K562 (cell line): Measurements from ENCODE around the gene CD9. TPM values are rescaled to one million over a fixed set of nuclear protein-coding genes. Genes with fewer than 3 reads are reported as not detected.

ENCODE experiments used
- ATAC-seq: fragments of 200-7000 bp; cut with Tn5 transposase; 3 replicates; pipeline ENCODE4 v1.9.1; 2020; ENCODE audit warnings: moderate library complexity
- BruUV-seq: library from RNA; stranded (reverse); fragments of 400-500 nt; replicated peaks from 2 replicates; lab custom pipeline; 2021; lab: Mats Ljungman, UMichigan
- CTCF ChIA-PET: fragments of 300-600 bp; formaldehyde crosslinking; extraction: SDS; loops from one replicate; lab custom pipeline; 2021; ENCODE audit warnings: low intra/inter-chr PET ratio; lab: Yijun Ruan, JAX
- POLR2A ChIA-PET: fragments of 300-600, 350-650 bp; sonication (Branson Sonifier 250); formaldehyde crosslinking; extraction: SDS; loops from one replicate; lab custom pipeline; 2021; ENCODE audit warnings: antibody characterized with exemption, inconsistent platforms; lab: Yijun Ruan, JAX
- DNase-seq, 4 experiments: peaks; one replicate each; pipeline versions ENCODE4 v3.0.0 to v3.0.0-alpha.2; 2011 to 2018; ENCODE audit warnings: low spot score in 3 of 4, mixed read lengths in 3 of 4; ENCODE audit errors: extremely low read depth in 1 of 4
- FAIRE-seq: peaks from 2 replicates; lab custom pipeline; 2011; peaks lifted over from hg19 to GRCh38; lab: Jason Lieb, UNC
- H2AFZ ChIP-seq: 2 replicates; pipeline ENCODE4 v1.6.0; 2011; ENCODE audit warnings: low read depth, low read length, control low read depth, inconsistent platforms
- H3K27ac ChIP-seq: fragments of 200-600 bp; 3 replicates; pipeline ENCODE4 v1.8.0; 2011; ENCODE audit warnings: low read depth, mild to moderate bottlenecking, control low read depth, inconsistent platforms, low read length, moderate library complexity, mixed read lengths; ENCODE audit errors: extremely low read depth
- H3K27me3 ChIP-seq, 2 experiments: fragments of 300-600 bp in 1 of 2; 2 replicates in 1 of 2; 3 replicates in 1 of 2; pipeline versions ENCODE4 v1.6.0 to v1.8.0; 2011; ENCODE audit warnings: inconsistent platforms in 2 of 2, low read length in 2 of 2, mild to moderate bottlenecking in 1 of 2, mixed read lengths in 1 of 2, moderate library complexity in 1 of 2; ENCODE audit not compliant: control insufficient read depth in 2 of 2, insufficient read depth in 2 of 2
- H3K36me3 ChIP-seq: fragments of 300-600 bp; 3 replicates; pipeline ENCODE4 v1.8.0; 2011; ENCODE audit warnings: mild to moderate bottlenecking, low read length, inconsistent platforms; ENCODE audit not compliant: control insufficient read depth, insufficient read depth
- H3K4me1 ChIP-seq, 2 experiments: fragments of 200-600 bp in 1 of 2; replicated peaks in 1 of 2; 2 replicates in 1 of 2; 3 replicates in 1 of 2; pipeline versions ENCODE4 v1.5.1 to v1.8.0; 2011; ENCODE audit warnings: inconsistent platforms in 2 of 2, low read length in 2 of 2, mild to moderate bottlenecking in 1 of 2, mixed read lengths in 1 of 2, moderate library complexity in 1 of 2; ENCODE audit not compliant: control insufficient read depth in 2 of 2, insufficient read depth in 2 of 2
- H3K4me2 ChIP-seq: 2 replicates; pipeline ENCODE4 v1.6.1; 2011; ENCODE audit warnings: low read length, control low read depth, inconsistent platforms, mixed read lengths; ENCODE audit not compliant: insufficient read depth
- H3K4me3 ChIP-seq: fragments of 200-600 bp; sonication (generic), shearing (Covaris generic); 2 replicates; pipeline ENCODE4 v1.5.1; 2016; ENCODE audit warnings: control low read depth, inconsistent platforms
- H3K79me2 ChIP-seq: fragments of 200-600 bp; 3 replicates; pipeline ENCODE4 v1.8.0; 2011; ENCODE audit warnings: low read length, inconsistent platforms; ENCODE audit not compliant: control insufficient read depth, insufficient read depth
- H3K9ac ChIP-seq, 2 experiments: 2 replicates each; pipeline versions ENCODE4 v1.6.0 to v1.6.1; 2011; ENCODE audit warnings: low read depth in 2 of 2, low read length in 2 of 2, control low read depth in 1 of 2, inconsistent platforms in 1 of 2, mild to moderate bottlenecking in 1 of 2, mixed read lengths in 1 of 2; ENCODE audit not compliant: insufficient read depth in 1 of 2
- H3K9me1 ChIP-seq: one replicate; pipeline ENCODE4 v1.6.0; 2011; ENCODE audit warnings: inconsistent platforms, mild to moderate bottlenecking, low read length, moderate library complexity; ENCODE audit not compliant: control insufficient read depth, insufficient read depth
- H3K9me3 ChIP-seq: replicated peaks from 2 replicates; pipeline ENCODE4 v1.5.1; 2011; ENCODE audit warnings: low read depth, low read length, inconsistent platforms; ENCODE audit not compliant: control insufficient read depth, insufficient read depth
- H4K20me1 ChIP-seq: replicated peaks from 2 replicates; pipeline ENCODE4 v1.6.1; 2011; ENCODE audit warnings: low read length, inconsistent platforms, mixed read lengths; ENCODE audit not compliant: control insufficient read depth, insufficient read depth
- GABPA ChIP-seq: fragments of 200-800 bp; sonication (Bioruptor generic); conservative IDR thresholded peaks from 2 replicates; pipeline ENCODE4 v1.6.1; 2016; ENCODE audit warnings: low read depth, missing genetic modification characterization, missing compliant biosample characterization
- GATAD2A ChIP-seq: fragments of 450-650 bp; IDR thresholded peaks from 2 replicates; pipeline ENCODE4 v1.6.1; 2017
- ILK ChIP-seq: fragments of 450-650 bp; IDR thresholded peaks from 2 replicates; pipeline ENCODE4 v1.6.1; 2016; ENCODE audit warnings: missing genetic modification characterization, low read depth, mild to moderate bottlenecking, missing compliant biosample characterization, moderate library complexity, borderline replicate concordance
- MTA1 ChIP-seq: fragments of 450-650 bp; IDR thresholded peaks from 2 replicates; pipeline ENCODE4 v1.6.1; 2017; ENCODE audit warnings: borderline replicate concordance
- MTF1 ChIP-seq: fragments of 250-450 bp; sonication (Bioruptor Pico); IDR thresholded peaks from 2 replicates; pipeline ENCODE4 v1.9.0; 2021; ENCODE audit warnings: moderate library complexity, mild to moderate bottlenecking, inconsistent platforms, borderline replicate concordance
- POLR2A ChIP-seq: fragments of 450-650 bp; conservative IDR thresholded peaks from 2 replicates; pipeline ENCODE4 v1.6.1; 2016
- PTBP1 ChIP-seq: fragments of 200-400 bp; formaldehyde crosslinking; IDR thresholded peaks from 2 replicates; pipeline ENCODE4 v1.6.1; 2017; ENCODE audit warnings: low read depth, low read length
- ZBTB1 ChIP-seq: sonication (generic); formaldehyde crosslinking; IDR thresholded peaks from 2 replicates; pipeline ENCODE4 v1.8.1; 2023; ENCODE audit warnings: missing genetic modification reagents, low read depth, mild to moderate bottlenecking, borderline replicate concordance
- ZEB2 ChIP-seq: fragments of 450-650 bp; IDR thresholded peaks from 2 replicates; pipeline ENCODE4 v1.6.1; 2016
- ZFPM2 ChIP-seq: fragments of 250-450 bp; sonication (Bioruptor Pico); IDR thresholded peaks from 2 replicates; pipeline ENCODE4 v1.5.1; 2022; ENCODE audit warnings: mild to moderate bottlenecking
- ZNF197 ChIP-seq: fragments of 200-800 bp; sonication (Bioruptor generic); IDR thresholded peaks from 2 replicates; pipeline ENCODE4 v1.6.1; 2016; ENCODE audit warnings: low read depth, missing genetic modification characterization, missing compliant biosample characterization
- ZNF212 ChIP-seq: fragments of 450-650 bp; formaldehyde crosslinking; IDR thresholded peaks from 2 replicates; pipeline ENCODE4 v1.4.0; 2020; ENCODE audit warnings: mild to moderate bottlenecking
- WGBS: fragments of 100-300 bp; shearing (Covaris generic); methylation state at CpG from one replicate; pipeline ENCODE4 v1.1.6; 2016; ENCODE audit warnings: low coverage, mixed read lengths; ENCODE audit not compliant: insufficient coverage; ENCODE audit errors: missing lambda C conversion rate; 5-methylcytosine and 5-hydroxymethylcytosine counted together
- in situ Hi-C: fragments of 300-500 bp; cut with MboI; formaldehyde crosslinking; loops from 4 replicates; pipeline ENCODE4 v1.15.0; 2018; ENCODE audit warnings: inconsistent platforms, mixed read lengths
- intact Hi-C: fragments of 100-400 bp; cut with micrococcal nuclease; formaldehyde crosslinking; loops from 2 replicates; pipeline ENCODE4 v1.14.2; 2022
- polyA plus RNA-seq, 8 experiments: library from polyadenylated mRNA; depleted of rRNA in 4 of 8; stranded (reverse) in 5 of 8; unstranded in 3 of 8; fragments of >200 nt; fragmentation: Nextera tagmentation in 2 of 8; fragmentation: Illumina TruSeq in 1 of 8; extraction: Ambion mirVana in 2 of 8; extraction: Trizol in 1 of 8; gene quantifications; 2 replicates each; pipeline versions ENCODE4 v1.2.1 to v1.2.3, GENCODE V29; 2011 to 2014; ENCODE audit warnings: inconsistent platforms in 1 of 8, missing spikeins in 1 of 8
- total RNA-seq, 7 experiments: library from RNA; depleted of rRNA in 6 of 7; stranded (reverse); fragments of >200 nt in 6 of 7; fragmentation: Illumina TruSeq in 2 of 7; extraction: Trizol in 2 of 7; gene quantifications; 2 replicates each; pipeline versions ENCODE4 v1.2.1 to v1.2.3, GENCODE V29; 2011 to 2021; ENCODE audit warnings: low replicate concordance in 1 of 7
- TF ChIP-seq, protein P1 (sequence below): fragments of 450-650 bp; IDR thresholded peaks from 2 replicates; pipeline ENCODE4 v1.6.1; 2016; ENCODE audit warnings: borderline replicate concordance
- TF ChIP-seq, protein P2 (sequence below), 3 experiments: fragments of 200-800 bp in 1 of 3; fragments of 250-450 bp in 1 of 3; fragments of 450-650 bp in 1 of 3; sonication (Bioruptor Pico) in 1 of 3; sonication (Bioruptor generic) in 1 of 3; formaldehyde crosslinking in 1 of 3; IDR thresholded peaks; 2 replicates each; pipeline versions ENCODE4 v1.6.1 to v1.8.0; 2016 to 2022; ENCODE audit warnings: mild to moderate bottlenecking in 2 of 3, missing genetic modification characterization in 2 of 3, missing compliant biosample characterization in 1 of 3, moderate library complexity in 1 of 3
- TF ChIP-seq, protein P3 (sequence below): sonication (generic); formaldehyde crosslinking; IDR thresholded peaks from 2 replicates; pipeline ENCODE4 v1.5.0; 2020; ENCODE audit warnings: missing genetic modification reagents

CD9 gene
- total and polyA plus RNA-seq, 9 of the 15 experiments (the other 6 are each of a cell fraction or from before 2014, with no cell fraction given): 0.43 to 5.6 (median 0.62) TPM

DNA sequence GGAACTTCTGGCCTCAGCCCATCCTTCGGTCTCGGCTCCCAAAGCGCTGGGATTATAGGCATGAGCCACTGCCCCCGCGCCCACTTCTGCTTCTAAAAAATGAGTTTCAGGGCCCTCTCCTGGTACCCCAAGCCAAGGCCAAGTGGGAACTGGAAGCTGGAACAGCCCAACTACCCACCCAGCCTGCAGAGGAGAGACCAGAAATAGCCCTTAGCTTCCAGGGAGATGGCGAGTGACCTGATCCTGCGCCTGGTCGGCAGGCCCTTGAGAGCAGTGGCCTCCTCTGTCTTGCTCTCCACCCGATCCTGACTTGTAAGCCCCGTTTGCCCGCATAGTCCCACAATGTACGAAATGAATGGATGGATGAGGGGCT, 79.0 kb downstream of the CD9 start:
- POLR2A ChIA-PET: interaction anchor here (1.0 to 1.2 kb wide), 2 partner anchors 38 to 117 kb away, joined by 3 to 4 read pairs; no protein-coding TSS in a partner anchor
- TF ChIP-seq ZNF197 (CRISPR knock-in tag) (no peak), ZBTB1 (CRISPR knock-in tag) (no peak), POLR2A (no peak), ILK (tag) (no peak), ZEB2 (no peak), MTF1 (no peak), GABPA (tag) (no peak), ZFPM2 (no peak), PTBP1 (no peak), MTA1 (no peak), ZNF212 (CRISPR knock-in tag) (no peak), GATAD2A (no peak)
- TF ChIP-seq, protein P1, sequence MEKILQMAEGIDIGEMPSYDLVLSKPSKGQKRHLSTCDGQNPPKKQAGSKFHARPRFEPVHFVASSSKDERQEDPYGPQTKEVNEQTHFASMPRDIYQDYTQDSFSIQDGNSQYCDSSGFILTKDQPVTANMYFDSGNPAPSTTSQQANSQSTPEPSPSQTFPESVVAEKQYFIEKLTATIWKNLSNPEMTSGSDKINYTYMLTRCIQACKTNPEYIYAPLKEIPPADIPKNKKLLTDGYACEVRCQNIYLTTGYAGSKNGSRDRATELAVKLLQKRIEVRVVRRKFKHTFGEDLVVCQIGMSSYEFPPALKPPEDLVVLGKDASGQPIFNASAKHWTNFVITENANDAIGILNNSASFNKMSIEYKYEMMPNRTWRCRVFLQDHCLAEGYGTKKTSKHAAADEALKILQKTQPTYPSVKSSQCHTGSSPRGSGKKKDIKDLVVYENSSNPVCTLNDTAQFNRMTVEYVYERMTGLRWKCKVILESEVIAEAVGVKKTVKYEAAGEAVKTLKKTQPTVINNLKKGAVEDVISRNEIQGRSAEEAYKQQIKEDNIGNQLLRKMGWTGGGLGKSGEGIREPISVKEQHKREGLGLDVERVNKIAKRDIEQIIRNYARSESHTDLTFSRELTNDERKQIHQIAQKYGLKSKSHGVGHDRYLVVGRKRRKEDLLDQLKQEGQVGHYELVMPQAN: no peak
- TF ChIP-seq, protein P2, sequence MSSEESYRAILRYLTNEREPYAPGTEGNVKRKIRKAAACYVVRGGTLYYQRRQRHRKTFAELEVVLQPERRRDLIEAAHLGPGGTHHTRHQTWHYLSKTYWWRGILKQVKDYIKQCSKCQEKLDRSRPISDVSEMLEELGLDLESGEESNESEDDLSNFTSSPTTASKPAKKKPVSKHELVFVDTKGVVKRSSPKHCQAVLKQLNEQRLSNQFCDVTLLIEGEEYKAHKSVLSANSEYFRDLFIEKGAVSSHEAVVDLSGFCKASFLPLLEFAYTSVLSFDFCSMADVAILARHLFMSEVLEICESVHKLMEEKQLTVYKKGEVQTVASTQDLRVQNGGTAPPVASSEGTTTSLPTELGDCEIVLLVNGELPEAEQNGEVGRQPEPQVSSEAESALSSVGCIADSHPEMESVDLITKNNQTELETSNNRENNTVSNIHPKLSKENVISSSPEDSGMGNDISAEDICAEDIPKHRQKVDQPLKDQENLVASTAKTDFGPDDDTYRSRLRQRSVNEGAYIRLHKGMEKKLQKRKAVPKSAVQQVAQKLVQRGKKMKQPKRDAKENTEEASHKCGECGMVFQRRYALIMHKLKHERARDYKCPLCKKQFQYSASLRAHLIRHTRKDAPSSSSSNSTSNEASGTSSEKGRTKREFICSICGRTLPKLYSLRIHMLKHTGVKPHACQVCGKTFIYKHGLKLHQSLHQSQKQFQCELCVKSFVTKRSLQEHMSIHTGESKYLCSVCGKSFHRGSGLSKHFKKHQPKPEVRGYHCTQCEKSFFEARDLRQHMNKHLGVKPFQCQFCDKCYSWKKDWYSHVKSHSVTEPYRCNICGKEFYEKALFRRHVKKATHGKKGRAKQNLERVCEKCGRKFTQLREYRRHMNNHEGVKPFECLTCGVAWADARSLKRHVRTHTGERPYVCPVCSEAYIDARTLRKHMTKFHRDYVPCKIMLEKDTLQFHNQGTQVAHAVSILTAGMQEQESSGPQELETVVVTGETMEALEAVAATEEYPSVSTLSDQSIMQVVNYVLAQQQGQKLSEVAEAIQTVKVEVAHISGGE (CRISPR knock-in tag; IDR thresholded peaks at IDR 0.05): no peak
- TF ChIP-seq, protein P3, sequence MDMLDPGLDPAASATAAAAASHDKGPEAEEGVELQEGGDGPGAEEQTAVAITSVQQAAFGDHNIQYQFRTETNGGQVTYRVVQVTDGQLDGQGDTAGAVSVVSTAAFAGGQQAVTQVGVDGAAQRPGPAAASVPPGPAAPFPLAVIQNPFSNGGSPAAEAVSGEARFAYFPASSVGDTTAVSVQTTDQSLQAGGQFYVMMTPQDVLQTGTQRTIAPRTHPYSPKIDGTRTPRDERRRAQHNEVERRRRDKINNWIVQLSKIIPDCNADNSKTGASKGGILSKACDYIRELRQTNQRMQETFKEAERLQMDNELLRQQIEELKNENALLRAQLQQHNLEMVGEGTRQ: no peak
- TF ChIP-seq, all 486 proteins: peak for 0
- Histone ChIP-seq H3K4me2 (peak overlapping the region; percentile 37; the same call in 1 of the 2 replicates), H3K27me3 (peaks cover 7 to 10% of the 10 kb centered on the region in 2 experiments; a peak in 4 of 5 replicates), H3K4me1 (peaks cover 6 to 18% of the 10 kb centered on the region in 2 experiments; a peak in 4 of 5 replicates), H2AFZ (no peak overlapping the region), H4K20me1 (no peaks in the 10 kb centered on the region; the same call in 1 of the 2 replicates), H3K9me1 (no peaks in the 10 kb centered on the region), H3K4me3 (no peak overlapping the region), H3K9me3 (no peaks in the 10 kb centered on the region), H3K9ac (no peak overlapping the region), H3K27ac (no peak overlapping the region), H3K79me2 (no peaks in the 10 kb centered on the region), H3K36me3 (no peaks in the 10 kb centered on the region)
- CTCF ChIA-PET: interaction anchor here (0.7 to 2.9 kb wide), 3 partner anchors 83 to 217 kb away, joined by 5 to 23 read pairs (median 14); no protein-coding TSS in a partner anchor
- FAIRE-seq (no peak), DNase-seq (peak in 1 of 4 experiments; percentile 0), ATAC-seq (no peak)
- intact Hi-C loops (no loop called here), in situ Hi-C loops (loop anchor here (5.0 kb wide), 2 partner anchors 72 to 212 kb away; no protein-coding TSS in a partner anchor)
- 34% methylated on average over 7 of the region's 12 CpGs for WGBS
- no TSS peak for BruUV-seq
